ENCODE results near the gene TUBGCP3.

Gene TUBGCP3

DNA sequence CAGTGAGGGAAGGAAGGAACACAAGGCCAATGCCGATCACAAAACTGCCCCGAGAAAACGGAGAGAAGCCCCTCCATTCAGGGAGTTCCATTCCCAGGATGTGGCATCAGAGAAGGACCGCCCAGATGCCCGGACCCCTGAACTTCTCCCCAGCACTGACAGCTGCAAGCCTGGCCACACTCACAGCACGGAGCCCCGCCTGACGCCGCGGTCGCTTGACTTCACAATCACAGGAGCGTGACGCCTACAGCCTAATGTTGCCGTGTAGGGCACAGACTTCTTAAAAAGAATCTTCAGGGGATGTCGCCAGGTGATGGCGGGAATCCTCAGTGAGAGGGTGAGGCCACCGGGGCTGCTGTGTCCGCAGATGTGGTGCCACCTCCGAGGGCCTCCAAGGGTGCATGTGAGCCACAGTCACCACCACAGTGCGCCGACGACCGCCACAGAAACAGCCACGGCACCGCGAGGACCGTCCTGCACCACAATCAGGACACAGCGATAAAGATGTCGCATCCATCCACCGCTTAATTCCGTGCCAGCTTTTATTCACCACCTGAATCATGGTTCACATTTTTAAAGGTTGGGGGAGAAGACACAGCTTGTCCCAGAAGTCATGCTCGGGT lies 134.6 kb downstream of the TUBGCP3 start:
- Mint-ChIP-seq H3K27me3 (peaks cover 16% of the 10 kb centered on the region), H3K27ac (no peak overlapping the region), H3K4me1 (no peaks in the 10 kb centered on the region), H3K36me3 (no peaks in the 10 kb centered on the region), H3K9me3 (peaks cover 4% of the 10 kb centered on the region), H3K4me3 (no peak overlapping the region)
- no peak for ATAC-seq

DNA sequence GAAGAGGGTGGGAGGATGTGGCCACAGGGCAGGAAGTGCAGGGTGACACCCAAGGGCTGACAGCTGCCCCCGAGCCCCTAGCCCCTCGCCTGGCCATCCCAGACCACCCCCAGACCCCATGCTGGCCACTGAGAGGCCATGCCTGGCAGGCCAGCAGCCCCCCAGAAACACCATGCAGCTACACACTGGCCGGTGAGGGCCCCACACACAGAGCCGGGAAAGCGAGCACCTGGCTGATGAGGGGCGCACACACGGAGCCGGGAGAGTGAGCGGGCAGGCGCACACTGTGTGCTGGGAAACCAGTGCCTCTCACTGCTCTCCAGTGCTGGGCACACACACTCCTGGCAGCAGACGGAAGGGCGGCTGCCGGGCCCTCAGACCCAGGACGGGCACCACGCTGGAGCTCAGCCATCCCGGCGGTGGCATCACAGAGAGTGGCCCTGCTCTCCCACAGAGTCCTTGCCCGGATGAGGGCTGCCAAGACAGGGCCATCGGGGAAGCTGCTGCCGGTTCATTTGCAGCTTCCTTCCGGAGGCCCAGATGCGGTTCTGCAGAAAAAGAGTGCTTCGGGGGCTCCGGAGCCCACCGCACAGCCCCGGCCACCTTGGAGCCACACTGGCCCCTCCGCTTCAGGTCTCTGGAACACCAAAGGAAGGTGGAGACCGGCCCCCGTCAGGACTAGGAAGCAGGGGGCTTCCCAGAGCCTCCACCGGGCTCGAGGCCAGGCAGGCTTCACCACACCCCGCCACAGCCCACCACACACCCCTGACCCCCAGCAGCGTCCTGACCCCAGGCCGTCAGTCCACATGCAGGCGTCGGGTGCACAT lies 135.4 kb downstream of the TUBGCP3 start:
- H3K9me3 Mint-ChIP-seq: peaks cover 4% of the 10 kb centered on the region
- H3K27ac Mint-ChIP-seq: no peak overlapping the region

GRCh38 chr13:112451512-112452379 lies 136.2 kb downstream of the TUBGCP3 start:
- Mint-ChIP-seq H3K4me1 (no peaks in the 10 kb centered on the region), H3K9me3 (peaks cover 4% of the 10 kb centered on the region), H3K4me3 (no peak overlapping the region), H3K27me3 (peaks cover 25% of the 10 kb centered on the region), H3K27ac (no peak overlapping the region), H3K36me3 (no peaks in the 10 kb centered on the region)
- no peak for ATAC-seq

More for the DNA sequence above, 135.4 kb downstream of the TUBGCP3 start:
- Mint-ChIP-seq H3K36me3 (no peaks in the 10 kb centered on the region), H3K27me3 (peaks cover 17% of the 10 kb centered on the region), H3K4me3 (no peak overlapping the region), H3K4me1 (no peaks in the 10 kb centered on the region)
- ATAC-seq: no peak

- Mint-ChIP-seq H3K27ac (no peak overlapping the region), H3K4me1 (no peaks in the 10 kb centered on the region), H3K27me3 (peaks cover 34% of the 10 kb centered on the region), H3K4me3 (no peak overlapping the region), H3K9me3 (no peaks in the 10 kb centered on the region), H3K36me3 (no peaks in the 10 kb centered on the region)
- ATAC-seq: no peak
Observed at GRCh38 chr13:112450904-112451240, 137.1 kb downstream of the TUBGCP3 start.

DNA sequence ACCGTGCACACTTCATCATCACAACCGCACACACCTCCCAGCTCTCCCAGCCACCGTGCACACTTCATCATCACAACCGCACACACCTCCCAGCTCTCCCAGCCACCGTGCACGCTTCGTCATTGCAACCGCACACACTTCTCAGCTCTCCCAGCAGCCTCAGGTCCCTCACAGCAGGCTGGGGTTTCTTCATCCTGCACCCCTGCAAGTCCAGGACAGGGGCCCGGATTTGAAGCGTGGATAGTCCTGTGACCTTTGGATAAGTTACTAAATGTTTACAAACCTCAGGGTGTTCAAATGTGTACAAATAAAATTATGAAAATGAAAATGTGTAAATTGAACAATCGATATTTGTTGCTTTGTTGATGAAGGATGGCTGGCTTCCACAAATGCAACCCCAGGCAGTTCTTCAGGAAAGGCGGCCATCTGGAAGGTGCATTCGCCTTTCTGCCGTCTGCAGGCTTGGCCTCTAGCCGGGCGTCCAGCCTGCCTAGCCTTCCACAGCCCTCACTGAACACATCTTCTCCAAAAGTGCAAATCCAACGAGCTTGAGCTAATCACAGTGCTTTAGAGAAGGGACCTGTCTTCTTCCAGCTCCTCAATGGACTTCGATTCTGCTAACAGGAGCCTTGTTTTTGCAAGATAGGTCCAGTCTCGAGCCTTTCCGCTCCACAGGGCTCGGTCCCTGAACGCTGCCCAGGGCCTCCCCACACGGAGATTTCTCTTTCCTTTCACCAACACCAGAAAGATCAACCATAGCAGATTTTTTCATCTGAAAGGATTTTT lies 137.6 kb downstream of the TUBGCP3 start:
- no peaks in the 10 kb centered on the region for H3K36me3 Mint-ChIP-seq
- no peaks in the 10 kb centered on the region for H3K4me1 Mint-ChIP-seq
- ATAC-seq: no peak
- H3K27me3 Mint-ChIP-seq: peaks cover 36% of the 10 kb centered on the region
- no peaks in the 10 kb centered on the region for H3K9me3 Mint-ChIP-seq
- no peak overlapping the region for H3K27ac Mint-ChIP-seq
- H3K4me3 Mint-ChIP-seq: no peak overlapping the region

DNA sequence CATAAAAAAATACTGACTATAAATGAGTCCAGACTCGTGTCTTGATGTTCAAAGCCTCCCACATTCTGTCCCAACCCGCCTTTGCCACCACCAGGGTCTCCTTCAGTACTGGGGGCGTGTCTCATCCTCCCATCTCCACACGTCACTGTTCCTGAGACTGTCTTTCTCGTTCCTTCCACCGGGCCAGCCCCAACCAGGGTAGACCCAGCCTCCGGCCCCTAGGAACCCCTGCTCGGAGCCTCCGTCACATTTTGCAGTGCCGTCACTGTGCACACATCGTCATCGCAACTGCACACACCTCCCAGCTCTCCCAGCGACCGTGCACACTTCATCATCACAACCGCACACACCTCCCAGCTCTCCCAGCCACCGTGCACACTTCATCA lies 138.4 kb downstream of the TUBGCP3 start:
- Mint-ChIP-seq H3K27me3 (peaks cover 36% of the 10 kb centered on the region), H3K27ac (no peak overlapping the region), H3K9me3 (no peaks in the 10 kb centered on the region), H3K36me3 (no peaks in the 10 kb centered on the region), H3K4me3 (no peak overlapping the region), H3K4me1 (no peaks in the 10 kb centered on the region)
- ATAC-seq: no peak

DNA sequence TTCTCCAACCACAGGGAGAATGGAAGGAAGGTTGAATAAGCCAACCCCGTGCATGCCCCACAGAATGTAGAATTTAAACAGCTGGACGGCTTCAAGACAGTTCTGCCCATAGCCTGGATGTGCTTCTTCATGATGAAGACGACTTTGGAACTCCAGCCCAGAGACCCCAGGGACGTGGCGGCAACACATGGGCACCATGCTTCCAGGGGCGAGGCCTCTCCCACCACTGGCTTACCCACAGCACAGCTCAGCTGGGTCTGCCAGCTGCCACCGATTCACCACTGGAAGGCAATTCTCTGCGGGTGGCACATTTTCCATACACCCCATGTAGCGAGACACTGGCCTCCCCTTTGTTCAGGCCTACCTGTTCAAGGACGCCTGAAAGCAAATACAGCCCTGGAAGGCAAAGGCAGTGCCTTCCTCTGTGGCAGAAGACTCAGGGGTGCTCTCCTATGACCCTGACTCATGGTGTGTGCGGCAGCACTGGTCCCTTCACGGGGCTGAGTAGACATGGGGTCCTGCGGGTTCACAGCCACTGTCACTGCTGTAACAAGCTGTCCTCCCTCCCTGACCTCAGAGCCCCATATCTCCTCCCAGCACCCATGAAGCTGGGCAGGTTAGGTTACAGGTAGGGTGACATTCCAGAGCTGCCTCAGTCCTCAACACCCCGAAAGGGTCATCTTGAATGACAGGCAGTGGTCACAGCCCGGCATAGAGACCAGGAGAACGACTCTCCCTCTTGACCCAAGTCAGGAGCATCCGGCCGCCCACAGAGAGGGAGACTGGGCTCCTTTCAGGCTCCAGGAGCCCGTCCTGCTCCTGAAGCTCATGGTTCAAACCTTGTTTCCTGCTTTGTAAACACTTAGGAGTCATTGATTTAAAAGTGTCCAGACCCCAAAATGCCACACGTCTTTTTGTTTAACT lies 139.1 kb downstream of the TUBGCP3 start:
- no peak for ATAC-seq
- H3K36me3 Mint-ChIP-seq: no peaks in the 10 kb centered on the region
- H3K27me3 Mint-ChIP-seq: peaks cover 40% of the 10 kb centered on the region
- H3K9me3 Mint-ChIP-seq: no peaks in the 10 kb centered on the region
- H3K4me1 Mint-ChIP-seq: no peaks in the 10 kb centered on the region
- H3K4me3 Mint-ChIP-seq: no peak overlapping the region
- no peak overlapping the region for H3K27ac Mint-ChIP-seq

DNA sequence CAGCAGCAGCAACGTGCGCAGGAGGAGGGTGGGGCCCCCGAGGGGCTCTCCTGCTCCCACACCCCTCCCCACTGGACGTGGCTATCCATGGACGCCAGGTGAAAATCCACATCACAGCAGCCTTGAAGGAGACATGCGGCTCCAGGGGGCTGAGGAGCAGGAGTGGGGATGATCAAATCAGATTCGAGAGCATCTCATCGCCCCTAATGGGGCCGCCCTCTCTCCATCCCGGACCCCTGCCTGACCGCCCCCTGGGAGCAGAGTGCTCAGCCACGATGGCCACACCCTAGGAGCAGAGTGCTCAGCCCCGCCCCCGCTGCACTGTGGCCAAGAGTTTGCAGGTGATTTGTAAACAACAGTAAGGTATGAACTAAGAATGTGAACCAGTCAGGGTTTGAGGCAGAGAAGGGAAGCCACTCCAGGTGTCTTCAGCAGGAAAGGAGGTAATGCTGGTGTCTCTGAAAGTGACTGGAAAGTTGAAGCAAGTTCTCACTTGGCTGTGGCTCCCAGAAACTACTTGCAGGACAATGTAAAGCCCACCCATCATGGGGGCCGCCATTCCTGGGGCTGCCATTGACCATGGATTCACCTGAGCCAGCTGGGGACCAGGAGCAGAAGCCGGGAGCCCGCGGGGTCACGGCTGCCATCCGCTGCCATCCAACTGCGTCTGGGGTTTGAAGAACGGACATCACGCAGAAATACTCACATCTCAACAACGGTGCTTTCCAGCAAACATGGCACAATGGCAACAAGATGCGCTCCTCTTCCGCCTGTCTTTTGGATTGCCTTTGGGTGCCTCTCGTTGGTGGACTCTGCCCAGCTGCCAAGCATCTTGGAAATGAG lies 140.0 kb downstream of the TUBGCP3 start:
- Mint-ChIP-seq H3K27ac (no peak overlapping the region), H3K4me1 (no peaks in the 10 kb centered on the region), H3K4me3 (no peak overlapping the region), H3K9me3 (no peaks in the 10 kb centered on the region), H3K27me3 (peaks cover 49% of the 10 kb centered on the region), H3K36me3 (no peaks in the 10 kb centered on the region)
- no peak for ATAC-seq

- Mint-ChIP-seq H3K4me3 (no peak overlapping the region), H3K36me3 (no peaks in the 10 kb centered on the region), H3K27me3 (peaks cover 52% of the 10 kb centered on the region), H3K9me3 (no peaks in the 10 kb centered on the region), H3K27ac (no peak overlapping the region), H3K4me1 (no peaks in the 10 kb centered on the region)
- no peak for ATAC-seq
Observed at GRCh38 chr13:112447306-112447705, 140.6 kb downstream of the TUBGCP3 start.

DNA sequence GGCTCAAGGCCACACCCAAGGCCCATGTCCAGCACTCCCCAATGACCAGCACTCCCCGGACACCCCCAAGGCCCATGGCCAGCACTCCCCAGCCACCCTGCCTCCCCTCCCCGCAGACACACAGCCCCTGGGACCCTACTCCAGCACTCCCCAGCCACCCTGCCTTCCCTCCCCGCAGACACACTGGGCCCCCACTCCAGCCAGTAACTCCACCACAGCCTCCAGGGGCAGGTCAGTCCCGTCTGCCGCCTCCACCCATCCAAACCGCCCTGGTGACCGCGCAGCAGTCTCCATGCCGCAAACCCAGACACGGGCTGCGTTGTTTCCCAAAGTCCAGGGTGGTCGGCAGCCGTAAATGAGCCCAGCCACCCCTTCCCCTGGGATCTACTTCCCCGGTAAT lies 141.1 kb downstream of the TUBGCP3 start:
- ATAC-seq: no peak
- Mint-ChIP-seq H3K27me3 (peaks cover 52% of the 10 kb centered on the region), H3K4me3 (no peak overlapping the region), H3K27ac (no peak overlapping the region), H3K4me1 (no peaks in the 10 kb centered on the region), H3K36me3 (no peaks in the 10 kb centered on the region), H3K9me3 (no peaks in the 10 kb centered on the region)

DNA sequence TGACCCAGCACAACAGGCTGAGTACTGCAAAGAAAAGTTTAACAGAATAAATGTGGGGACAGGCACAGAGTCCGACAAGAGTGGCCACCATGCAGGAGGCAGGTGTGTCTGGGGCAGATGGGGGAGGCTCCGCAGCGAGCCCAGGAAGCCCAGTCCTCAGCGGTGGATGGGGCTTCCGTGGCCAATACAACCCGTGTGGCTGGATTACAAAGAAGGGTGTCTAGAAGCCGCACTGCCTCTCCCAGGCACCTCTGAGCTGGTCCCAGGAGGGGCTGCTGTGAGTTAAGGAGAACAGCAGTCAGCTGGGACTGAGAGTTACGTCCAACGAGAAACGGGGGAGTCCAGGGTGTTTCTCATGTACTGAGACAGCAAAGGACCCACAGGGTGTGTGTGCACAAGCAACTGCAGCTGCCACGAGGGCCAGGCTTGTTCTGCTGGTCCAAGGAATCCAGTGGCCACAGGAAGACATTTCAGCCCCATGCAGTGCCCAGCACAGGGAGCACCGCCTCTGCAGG lies 141.5 kb downstream of the TUBGCP3 start:
- no peaks in the 10 kb centered on the region for H3K4me1 Mint-ChIP-seq
- H3K36me3 Mint-ChIP-seq: no peaks in the 10 kb centered on the region
- H3K27ac Mint-ChIP-seq: no peak overlapping the region
- H3K4me3 Mint-ChIP-seq: no peak overlapping the region
- H3K27me3 Mint-ChIP-seq: peaks cover 50% of the 10 kb centered on the region
- no peaks in the 10 kb centered on the region for H3K9me3 Mint-ChIP-seq
- no peak for ATAC-seq

DNA sequence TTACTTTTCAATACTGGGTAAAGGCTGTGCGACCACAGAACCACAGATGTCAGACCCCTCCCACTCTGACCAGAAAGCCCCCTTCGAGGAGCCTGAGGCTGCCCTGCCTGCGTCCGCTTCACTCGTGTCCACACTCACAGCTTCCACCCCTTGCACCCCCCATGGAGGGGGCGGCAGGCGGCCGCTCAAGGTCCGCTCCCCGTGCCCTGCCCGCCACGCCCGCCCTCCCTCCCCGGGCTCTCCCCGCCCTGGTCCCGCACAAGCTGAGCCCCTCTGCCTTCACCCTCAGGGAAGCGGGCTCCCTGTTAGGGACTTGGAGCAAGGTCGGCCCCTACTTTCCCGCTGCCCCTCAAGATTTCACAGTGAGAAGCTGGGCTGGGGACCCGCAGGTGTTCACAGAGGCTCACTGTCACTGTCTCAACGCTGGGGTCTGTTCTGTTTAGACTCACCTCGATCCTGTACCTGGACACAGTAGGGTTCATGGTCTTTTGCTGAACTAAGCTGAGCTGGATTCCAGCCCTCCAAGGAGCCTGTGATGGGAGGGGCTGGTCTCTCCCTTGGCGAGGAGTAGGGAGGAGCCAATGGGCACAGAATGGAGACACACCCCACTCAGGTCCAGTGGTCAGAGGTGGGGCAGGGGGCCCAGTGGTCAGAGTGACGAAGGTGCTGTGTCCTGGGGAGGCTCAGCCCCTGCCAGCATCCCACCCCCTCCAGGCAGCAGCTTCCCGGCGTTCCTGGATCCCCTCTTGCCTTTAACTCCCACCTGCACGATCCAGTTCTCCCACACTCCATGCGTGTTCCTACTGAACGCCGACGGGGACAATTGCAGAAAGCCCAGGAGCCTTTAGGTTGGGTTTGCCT lies 142.3 kb downstream of the TUBGCP3 start:
- Mint-ChIP-seq H3K4me1 (no peaks in the 10 kb centered on the region), H3K4me3 (no peak overlapping the region), H3K27ac (no peak overlapping the region), H3K36me3 (no peaks in the 10 kb centered on the region), H3K9me3 (no peaks in the 10 kb centered on the region), H3K27me3 (peaks cover 42% of the 10 kb centered on the region)
- no peak for ATAC-seq

Data from stimulated activated memory B cell treated with anti-CD40 and anti-IgM and Interleukin-4, amounts not matched to agents 10 μg/mL and 1 μg/mL and 100 μg/mL, for 72 hours (primary cell).